ENCODE measurements around the gene NCAM1.

NCAM1 gene

GRCh38 chr11:113167599-113167998 lies 206.4 kb downstream of the NCAM1 start:
- TF ChIP-seq ZFX (IDR thresholded peaks at IDR 0.05) (no peak), CTCF (conservative IDR thresholded peaks at IDR 0.05) (no peak)
- H3K27ac ChIP-seq: no peak overlapping the region

GRCh38 chr11:113168354-113169342 lies 207.4 kb downstream of the NCAM1 start:
- no peak overlapping the region for H3K27ac ChIP-seq

GRCh38 chr11:113172382-113172951 lies 211.2 kb downstream of the NCAM1 start:
- TF ChIP-seq CTCF (conservative IDR thresholded peaks at IDR 0.05) (no peak), ZFX (IDR thresholded peaks at IDR 0.05) (no peak)
- H3K27ac ChIP-seq: no peak overlapping the region

More at GRCh38 chr11:113168354-113169342, 207.4 kb downstream of the NCAM1 start:
- TF ChIP-seq CTCF (conservative IDR thresholded peaks at IDR 0.05) (no peak), ZFX (IDR thresholded peaks at IDR 0.05) (no peak)

- no peak overlapping the region for H3K27ac ChIP-seq
- no peak for TF ChIP-seq ZFX (IDR thresholded peaks at IDR 0.05)
- no peak for TF ChIP-seq CTCF (conservative IDR thresholded peaks at IDR 0.05)
Measured at GRCh38 chr11:113173126-113173525, 211.9 kb downstream of the NCAM1 start.

GRCh38 chr11:113174882-113175281 lies 213.7 kb downstream of the NCAM1 start:
- no peak overlapping the region for H3K27ac ChIP-seq
- TF ChIP-seq ZFX (IDR thresholded peaks at IDR 0.05) (no peak), CTCF (conservative IDR thresholded peaks at IDR 0.05) (no peak)

- no peak for TF ChIP-seq CTCF (conservative IDR thresholded peaks at IDR 0.05)
- TF ChIP-seq ZFX (IDR thresholded peaks at IDR 0.05): no peak
- no peak overlapping the region for H3K27ac ChIP-seq
Measured at GRCh38 chr11:113176599-113177360, 215.6 kb downstream of the NCAM1 start.
